Right forelimb (tissue), 1 donor: ENCODE measurements around the gene IFIT3.
"Not testable (repeated sequence)": the region's sequence is repeated elsewhere in the genome, so short reads cannot be mapped to it uniquely, and the experiment has no call there.

Source experiments
- DNase-seq: peaks from one replicate; pipeline ENCODE4 v3.0.0-alpha.2; 2018

Gene IFIT3

DNA sequence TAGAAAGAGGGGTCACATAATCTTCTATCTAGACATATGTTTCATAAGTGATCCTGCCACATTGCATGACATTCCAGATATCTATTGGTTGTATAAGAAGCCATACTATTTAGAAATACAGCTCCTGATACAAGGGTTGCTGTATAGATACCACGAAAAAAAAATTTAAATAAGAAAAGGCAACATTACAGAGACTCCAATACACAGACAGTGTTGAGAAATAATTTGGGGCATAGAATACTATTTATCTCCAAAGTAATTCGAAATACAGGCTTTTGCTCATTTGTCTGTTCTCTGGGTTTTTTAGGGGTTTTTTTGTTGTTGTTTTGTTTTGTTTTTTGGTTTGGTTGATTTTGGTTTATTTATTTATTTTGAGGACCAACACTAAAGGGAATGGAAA is 23.4 kb upstream of the IFIT3 start:
- no peak for DNase-seq

- no peak for DNase-seq
Measured at GRCh38 chr10:89304925-89305324, 22.9 kb upstream of the IFIT3 start.

DNA sequence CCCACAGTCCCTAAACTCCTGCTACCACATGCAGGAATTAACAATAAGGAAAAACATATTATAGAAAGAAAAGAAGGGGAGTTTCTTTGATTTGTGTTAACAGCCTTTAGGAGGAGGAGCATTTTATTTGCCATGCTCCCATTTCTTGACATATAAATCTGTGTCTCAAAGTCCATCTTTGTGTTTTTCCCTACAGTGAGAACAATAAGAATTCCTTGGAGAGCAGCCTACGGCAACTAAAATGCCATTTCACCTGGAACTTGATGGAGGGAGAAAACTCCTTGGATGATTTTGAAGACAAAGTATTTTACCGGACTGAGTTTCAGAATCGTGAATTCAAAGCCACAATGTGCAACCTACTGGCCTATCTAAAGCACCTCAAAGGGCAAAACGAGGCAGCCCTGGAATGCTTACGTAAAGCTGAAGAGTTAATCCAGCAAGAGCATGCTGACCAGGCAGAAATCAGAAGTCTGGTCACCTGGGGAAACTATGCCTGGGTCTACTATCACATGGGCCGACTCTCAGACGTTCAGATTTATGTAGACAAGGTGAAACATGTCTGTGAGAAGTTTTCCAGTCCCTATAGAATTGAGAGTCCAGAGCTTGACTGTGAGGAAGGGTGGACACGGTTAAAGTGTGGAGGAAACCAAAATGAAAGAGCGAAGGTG is 21.9 kb upstream of the IFIT3 start:
- no peak for DNase-seq

GRCh38 chr10:89306434-89307268 is 21.1 kb upstream of the IFIT3 start:
- DNase-seq, result no peak

DNA sequence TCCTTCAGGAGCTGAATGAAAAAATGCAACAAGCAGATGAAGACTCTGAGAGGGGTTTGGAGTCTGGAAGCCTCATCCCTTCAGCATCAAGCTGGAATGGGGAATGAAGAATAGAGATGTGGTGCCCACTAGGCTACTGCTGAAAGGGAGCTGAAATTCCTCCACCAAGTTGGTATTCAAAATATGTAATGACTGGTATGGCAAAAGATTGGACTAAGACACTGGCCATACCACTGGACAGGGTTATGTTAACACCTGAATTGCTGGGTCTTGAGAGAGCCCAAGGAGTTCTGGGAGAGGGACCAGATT is 20.6 kb upstream of the IFIT3 start:
- no peak for DNase-seq

DNA sequence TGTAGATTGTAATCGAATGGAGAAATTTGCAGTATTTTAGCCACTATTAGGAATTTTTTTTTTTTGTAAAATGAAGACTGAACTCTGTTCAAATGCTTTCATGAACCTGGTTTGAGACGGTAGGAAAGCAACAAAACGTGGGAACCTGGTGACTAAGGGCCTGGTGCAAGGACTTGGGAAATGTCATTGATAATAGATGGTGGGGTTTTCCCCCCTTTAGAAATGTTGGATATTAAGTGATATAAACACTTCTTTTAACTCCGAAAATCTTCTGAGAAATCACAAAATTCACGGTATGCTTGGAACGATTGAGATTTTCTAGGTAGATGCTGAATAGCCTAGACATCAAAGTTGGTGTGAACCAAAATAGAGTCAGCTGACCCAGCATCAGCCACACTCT is 19.5 kb upstream of the IFIT3 start:
- no peak for DNase-seq

- no peak for DNase-seq
Measured at GRCh38 chr10:89308736-89309135, 19.1 kb upstream of the IFIT3 start.

DNA sequence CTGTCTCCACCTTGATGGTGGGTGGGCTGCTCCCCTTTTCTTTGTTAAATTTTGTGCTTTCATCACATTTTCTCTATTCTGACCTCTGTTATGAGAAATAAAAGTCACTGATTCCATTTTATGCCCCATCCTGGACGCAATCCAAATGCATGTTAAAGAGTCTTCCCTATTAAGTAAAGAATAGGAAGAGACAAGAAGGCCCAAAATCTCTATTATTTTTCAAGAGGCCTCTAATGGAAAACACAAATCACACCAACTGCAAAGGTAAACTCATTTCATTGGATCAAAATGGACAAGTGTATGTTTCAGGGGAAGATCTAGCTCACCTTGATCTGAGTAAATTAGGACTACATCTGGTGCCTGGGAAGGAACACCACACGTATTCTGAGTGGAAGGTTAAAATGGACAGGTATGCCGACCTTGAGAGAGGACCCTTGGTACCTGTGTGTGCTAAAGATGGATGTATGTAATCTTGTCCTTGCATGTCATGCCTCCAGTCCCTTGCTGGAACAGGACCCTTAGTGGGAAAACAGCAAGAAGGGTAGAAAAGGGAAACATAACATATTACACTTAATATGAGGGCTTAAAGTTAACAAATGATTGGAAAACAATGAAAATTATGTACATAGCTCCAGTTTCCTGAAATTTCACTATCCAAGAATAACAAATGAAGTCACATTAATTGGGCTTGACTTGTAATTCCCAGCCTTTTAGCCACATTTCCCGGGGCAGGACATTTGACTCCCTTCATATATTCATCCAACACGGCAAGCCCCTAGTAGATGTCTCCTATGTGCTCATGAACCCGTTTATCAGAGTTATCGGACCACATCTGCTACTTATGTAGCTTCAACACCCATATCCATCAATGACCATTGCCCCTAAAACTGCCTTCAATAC is 18.4 kb upstream of the IFIT3 start:
- DNase-seq, result no peak

GRCh38 chr10:89310056-89310893 is 17.5 kb upstream of the IFIT3 start:
- DNase-seq, result no peak

DNA sequence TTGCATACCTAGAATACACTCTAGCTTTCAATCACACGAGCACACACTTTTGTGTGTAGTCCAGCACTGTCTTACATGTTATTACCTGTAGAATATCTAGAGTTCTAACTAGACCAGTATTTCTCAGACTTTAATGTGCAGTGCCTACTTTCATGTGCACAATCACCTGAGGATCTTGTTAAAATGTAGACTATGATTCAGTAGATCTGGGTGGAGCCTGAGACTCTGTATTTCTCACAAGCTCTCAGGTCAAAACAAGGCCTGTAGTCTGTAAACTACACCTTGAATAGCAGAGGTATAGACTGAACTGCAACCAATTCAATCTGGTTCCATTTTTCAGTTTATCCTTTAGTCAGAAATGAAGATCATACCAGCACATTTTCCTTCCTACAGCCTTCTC is 14.8 kb upstream of the IFIT3 start:
- no peak for DNase-seq

DNA sequence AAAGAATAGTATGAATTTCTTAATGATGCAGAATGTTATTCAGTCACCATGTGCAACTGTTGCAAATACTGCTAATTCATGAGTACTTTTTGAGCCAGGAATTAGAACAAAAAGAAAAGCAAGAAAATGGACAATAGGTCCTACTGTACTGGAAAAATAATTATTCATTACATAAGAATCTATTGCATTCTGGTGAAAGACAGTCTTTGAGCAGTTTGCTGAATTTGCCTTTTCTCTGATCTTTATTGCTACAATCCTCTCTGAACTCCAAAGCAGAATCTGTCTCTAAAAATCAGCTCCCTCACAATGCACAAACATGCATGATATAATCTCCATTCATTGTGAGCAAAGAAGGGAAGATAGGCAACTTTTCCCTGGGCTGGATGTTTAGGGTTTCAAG is 13.1 kb upstream of the IFIT3 start:
- DNase-seq, result no peak

DNA sequence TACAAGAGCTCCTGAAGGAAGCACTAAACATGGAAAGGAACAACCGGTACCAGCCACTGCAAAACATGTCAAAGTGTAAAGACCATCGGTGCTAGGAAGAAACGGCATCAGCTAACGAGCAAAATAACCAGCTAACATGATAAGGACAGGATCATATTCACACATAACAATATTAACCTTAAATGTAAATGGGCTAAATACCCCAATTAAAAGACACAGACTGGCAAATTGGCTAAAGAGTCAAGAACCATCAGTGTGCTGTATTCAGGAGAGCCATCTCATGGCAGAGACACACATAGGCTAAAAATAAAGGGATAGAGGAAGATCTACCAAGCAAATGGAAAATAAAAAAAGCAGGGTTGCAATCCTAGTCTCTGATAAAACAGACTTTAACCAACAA is 9.8 kb upstream of the IFIT3 start:
- DNase-seq, result not testable (repeated sequence)

GRCh38 chr10:89325081-89325480 is 2.7 kb upstream of the IFIT3 start:
- DNase-seq, result not testable (repeated sequence)

GRCh38 chr10:89325856-89326255 is 1.9 kb upstream of the IFIT3 start:
- DNase-seq, result not testable (repeated sequence)

DNA sequence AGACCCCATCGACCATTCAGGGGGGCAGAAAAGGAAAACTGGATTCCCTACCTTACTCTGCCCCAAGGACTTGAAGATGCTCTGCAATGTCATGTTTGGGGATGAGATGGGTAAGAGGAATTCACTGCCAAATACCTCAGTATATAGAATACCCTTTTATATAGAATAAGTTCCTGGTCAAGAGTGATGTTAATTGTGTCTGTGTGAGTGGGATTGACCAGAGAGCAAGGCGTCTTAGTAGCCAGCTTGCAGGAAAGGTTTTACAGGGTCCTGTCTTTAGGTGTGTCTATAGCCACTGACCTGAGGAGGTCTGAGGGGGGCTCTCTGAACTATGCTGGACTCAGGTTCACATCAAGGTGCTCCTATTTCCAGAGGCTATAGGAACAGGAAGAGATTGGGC is 1.4 kb downstream of the IFIT3 start:
- DNase-seq, result no peak

DNA sequence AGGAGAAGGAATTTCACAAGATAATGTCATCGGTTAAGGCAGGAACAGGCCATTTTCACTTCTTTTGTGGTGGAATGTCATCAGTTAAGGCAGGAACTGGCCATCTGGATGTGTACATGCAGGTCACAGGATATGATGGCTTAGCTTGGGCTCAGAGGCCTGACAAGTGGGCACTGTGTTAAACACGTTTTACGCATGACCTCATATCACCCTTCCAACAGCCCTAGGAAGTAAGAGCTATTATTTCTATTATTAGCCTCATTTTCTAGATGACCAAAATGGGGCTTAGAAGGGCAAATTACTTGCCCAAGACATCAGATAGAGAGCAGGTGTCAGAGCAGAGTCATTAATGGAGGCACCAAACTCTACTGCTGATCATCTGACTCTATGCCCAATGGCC is 2.2 kb downstream of the IFIT3 start:
- DNase-seq, result not testable (repeated sequence)

DNA sequence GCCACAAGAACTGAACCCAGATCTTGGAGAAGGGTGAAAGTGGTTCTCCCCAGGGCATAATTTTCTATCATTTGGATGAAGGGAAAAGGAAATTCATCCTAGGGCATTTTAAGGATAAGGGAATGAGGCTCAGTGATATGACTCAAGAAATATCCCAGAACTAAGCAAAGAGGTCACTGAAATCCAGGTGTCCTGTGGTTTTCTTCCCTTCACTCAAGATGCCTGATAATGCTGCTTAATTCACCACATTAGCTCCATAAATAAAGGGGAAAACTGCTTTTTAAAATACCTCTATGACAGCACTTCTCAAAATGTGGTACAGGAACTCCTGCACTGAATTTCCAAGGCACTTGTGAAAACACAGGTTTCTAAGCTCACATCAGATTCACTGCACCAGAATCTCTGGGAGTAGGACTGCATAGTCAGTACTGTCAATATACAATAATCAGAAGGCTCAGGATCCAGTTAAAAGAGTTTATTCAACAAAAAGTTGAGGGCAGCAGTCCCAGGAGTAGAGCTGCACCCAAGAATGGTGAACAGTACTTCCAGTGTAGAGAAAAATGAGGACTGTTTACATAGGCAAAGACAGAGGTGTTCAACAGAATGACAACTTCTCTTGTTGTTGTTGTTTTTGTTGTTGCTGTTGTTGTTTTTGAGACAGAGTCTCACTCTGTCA is 2.9 kb downstream of the IFIT3 start:
- no peak for DNase-seq

GRCh38 chr10:89331487-89332122 is 3.8 kb downstream of the IFIT3 start:
- DNase-seq, result not testable (repeated sequence)

GRCh38 chr10:89332123-89332633 is 4.4 kb downstream of the IFIT3 start:
- no peak for DNase-seq

DNA sequence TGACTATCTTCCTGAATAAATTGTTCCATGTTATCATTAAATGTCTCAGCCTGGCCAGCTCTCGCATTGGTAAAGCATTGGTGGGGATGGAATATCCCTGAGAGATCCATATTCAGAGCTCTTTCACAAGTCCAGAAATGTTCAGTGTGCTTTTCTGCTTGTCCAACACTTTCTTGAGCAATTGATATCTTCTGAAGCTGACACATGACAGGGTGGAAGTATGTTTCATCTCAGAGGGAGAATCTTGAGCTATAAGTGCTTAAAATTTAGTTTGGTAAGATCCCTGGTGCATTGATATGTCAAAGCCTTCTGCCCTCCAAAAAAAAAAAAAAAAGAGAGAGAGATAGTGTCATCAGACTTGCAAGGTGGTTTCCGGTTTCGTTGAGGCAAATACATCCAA is 7.4 kb downstream of the IFIT3 start:
- DNase-seq, result no peak

- no peak for DNase-seq
Measured at GRCh38 chr10:89336241-89336640, 8.4 kb downstream of the IFIT3 start.
